ENCODE measurements around the gene EEF1AKMT3. TPM values are rescaled to one million over a fixed set of nuclear protein-coding genes. Genes with fewer than 3 reads are reported as not detected.

EEF1AKMT3 gene
- total and polyA plus RNA-seq, 4 donors: 1.5 to 6.4 (median 2.1) TPM

DNA sequence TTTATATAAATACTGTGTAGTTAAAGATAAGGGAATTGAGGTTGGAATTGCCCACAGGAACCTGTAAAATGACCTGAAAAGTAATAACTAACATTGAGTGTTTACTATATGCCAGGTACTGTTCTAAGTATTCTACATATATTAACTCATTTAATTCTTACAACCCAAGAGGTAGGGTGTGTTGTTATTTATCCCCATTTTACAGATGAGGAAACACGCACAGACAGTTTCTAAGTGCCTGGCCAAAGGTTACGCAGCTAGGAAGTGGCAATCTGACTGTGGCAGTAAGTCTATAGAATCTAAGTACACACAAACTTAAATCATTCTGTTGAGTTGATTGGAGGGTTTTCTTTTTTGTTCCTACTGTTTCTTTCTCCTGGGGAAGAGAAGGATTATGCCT, 28.6 kb upstream of the EEF1AKMT3 start:
- peaks cover 0 to 4% (median 0%) of the 10 kb centered on the region in 4 donors for H3K27me3 ChIP-seq (ENCODE audit: control insufficient read depth in 4 of 4, insufficient read depth in 4 of 4, low read length in 3 of 4)
- H3K36me3 ChIP-seq (ENCODE audit: control insufficient read depth in 4 of 4, insufficient read depth in 3 of 4, low read depth in 1 of 4, low read length in 3 of 4): peaks cover 2 to 15% (median 8%) of the 10 kb centered on the region in 4 donors
- peaks cover 3 to 16% (median 6%) of the 10 kb centered on the region in 4 donors for H3K4me1 ChIP-seq (ENCODE audit: control insufficient read depth in 4 of 4, insufficient read depth in 4 of 4, low read length in 3 of 4)
- H3K4me3 ChIP-seq (ENCODE audit: low read depth in 1 of 3, low read length in 3 of 3): no peak overlapping the region
- TF ChIP-seq HNF4G (IDR thresholded peaks at IDR 0.05) (no peak), GABPA (IDR thresholded peaks at IDR 0.05 in 1 of 2, conservative IDR thresholded peaks at IDR 0.05 in 1 of 2) (no peak), HNF4A (conservative IDR thresholded peaks at IDR 0.05) (no peak), SP1 (IDR thresholded peaks at IDR 0.05) (no peak), NR2F2 (IDR thresholded peaks at IDR 0.05) (no peak), RXRA (IDR thresholded peaks at IDR 0.05) (no peak), EGR1 (IDR thresholded peaks at IDR 0.05; ENCODE audit: low read depth in 2 of 2) (no peak), FOXA1 (IDR thresholded peaks at IDR 0.05) (no peak), FOXA2 (IDR thresholded peaks at IDR 0.05) (no peak), YY1 (IDR thresholded peaks at IDR 0.05) (no peak), TAF1 (conservative IDR thresholded peaks at IDR 0.05) (no peak), JUND (IDR thresholded peaks at IDR 0.05) (no peak), RAD21 (IDR thresholded peaks at IDR 0.05) (no peak)
- TF ChIP-seq, protein P1, sequence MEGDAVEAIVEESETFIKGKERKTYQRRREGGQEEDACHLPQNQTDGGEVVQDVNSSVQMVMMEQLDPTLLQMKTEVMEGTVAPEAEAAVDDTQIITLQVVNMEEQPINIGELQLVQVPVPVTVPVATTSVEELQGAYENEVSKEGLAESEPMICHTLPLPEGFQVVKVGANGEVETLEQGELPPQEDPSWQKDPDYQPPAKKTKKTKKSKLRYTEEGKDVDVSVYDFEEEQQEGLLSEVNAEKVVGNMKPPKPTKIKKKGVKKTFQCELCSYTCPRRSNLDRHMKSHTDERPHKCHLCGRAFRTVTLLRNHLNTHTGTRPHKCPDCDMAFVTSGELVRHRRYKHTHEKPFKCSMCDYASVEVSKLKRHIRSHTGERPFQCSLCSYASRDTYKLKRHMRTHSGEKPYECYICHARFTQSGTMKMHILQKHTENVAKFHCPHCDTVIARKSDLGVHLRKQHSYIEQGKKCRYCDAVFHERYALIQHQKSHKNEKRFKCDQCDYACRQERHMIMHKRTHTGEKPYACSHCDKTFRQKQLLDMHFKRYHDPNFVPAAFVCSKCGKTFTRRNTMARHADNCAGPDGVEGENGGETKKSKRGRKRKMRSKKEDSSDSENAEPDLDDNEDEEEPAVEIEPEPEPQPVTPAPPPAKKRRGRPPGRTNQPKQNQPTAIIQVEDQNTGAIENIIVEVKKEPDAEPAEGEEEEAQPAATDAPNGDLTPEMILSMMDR (IDR thresholded peaks at IDR 0.05; ENCODE audit: low read depth, low read length, missing input control): no peak
- TF ChIP-seq, protein P2, sequence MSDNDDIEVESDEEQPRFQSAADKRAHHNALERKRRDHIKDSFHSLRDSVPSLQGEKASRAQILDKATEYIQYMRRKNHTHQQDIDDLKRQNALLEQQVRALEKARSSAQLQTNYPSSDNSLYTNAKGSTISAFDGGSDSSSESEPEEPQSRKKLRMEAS (IDR thresholded peaks at IDR 0.05): no peak
- TF ChIP-seq, protein P3, sequence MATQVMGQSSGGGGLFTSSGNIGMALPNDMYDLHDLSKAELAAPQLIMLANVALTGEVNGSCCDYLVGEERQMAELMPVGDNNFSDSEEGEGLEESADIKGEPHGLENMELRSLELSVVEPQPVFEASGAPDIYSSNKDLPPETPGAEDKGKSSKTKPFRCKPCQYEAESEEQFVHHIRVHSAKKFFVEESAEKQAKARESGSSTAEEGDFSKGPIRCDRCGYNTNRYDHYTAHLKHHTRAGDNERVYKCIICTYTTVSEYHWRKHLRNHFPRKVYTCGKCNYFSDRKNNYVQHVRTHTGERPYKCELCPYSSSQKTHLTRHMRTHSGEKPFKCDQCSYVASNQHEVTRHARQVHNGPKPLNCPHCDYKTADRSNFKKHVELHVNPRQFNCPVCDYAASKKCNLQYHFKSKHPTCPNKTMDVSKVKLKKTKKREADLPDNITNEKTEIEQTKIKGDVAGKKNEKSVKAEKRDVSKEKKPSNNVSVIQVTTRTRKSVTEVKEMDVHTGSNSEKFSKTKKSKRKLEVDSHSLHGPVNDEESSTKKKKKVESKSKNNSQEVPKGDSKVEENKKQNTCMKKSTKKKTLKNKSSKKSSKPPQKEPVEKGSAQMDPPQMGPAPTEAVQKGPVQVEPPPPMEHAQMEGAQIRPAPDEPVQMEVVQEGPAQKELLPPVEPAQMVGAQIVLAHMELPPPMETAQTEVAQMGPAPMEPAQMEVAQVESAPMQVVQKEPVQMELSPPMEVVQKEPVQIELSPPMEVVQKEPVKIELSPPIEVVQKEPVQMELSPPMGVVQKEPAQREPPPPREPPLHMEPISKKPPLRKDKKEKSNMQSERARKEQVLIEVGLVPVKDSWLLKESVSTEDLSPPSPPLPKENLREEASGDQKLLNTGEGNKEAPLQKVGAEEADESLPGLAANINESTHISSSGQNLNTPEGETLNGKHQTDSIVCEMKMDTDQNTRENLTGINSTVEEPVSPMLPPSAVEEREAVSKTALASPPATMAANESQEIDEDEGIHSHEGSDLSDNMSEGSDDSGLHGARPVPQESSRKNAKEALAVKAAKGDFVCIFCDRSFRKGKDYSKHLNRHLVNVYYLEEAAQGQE (IDR thresholded peaks at IDR 0.05): no peak
- TF ChIP-seq, protein P4, sequence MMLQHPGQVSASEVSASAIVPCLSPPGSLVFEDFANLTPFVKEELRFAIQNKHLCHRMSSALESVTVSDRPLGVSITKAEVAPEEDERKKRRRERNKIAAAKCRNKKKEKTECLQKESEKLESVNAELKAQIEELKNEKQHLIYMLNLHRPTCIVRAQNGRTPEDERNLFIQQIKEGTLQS (IDR thresholded peaks at IDR 0.05): no peak
- TF ChIP-seq, protein P5, sequence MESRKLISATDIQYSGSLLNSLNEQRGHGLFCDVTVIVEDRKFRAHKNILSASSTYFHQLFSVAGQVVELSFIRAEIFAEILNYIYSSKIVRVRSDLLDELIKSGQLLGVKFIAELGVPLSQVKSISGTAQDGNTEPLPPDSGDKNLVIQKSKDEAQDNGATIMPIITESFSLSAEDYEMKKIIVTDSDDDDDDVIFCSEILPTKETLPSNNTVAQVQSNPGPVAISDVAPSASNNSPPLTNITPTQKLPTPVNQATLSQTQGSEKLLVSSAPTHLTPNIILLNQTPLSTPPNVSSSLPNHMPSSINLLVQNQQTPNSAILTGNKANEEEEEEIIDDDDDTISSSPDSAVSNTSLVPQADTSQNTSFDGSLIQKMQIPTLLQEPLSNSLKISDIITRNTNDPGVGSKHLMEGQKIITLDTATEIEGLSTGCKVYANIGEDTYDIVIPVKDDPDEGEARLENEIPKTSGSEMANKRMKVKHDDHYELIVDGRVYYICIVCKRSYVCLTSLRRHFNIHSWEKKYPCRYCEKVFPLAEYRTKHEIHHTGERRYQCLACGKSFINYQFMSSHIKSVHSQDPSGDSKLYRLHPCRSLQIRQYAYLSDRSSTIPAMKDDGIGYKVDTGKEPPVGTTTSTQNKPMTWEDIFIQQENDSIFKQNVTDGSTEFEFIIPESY (IDR thresholded peaks at IDR 0.05): no peak
- no peak overlapping the region for H3K9ac ChIP-seq (ENCODE audit: low read depth in 1 of 2, low read length in 2 of 2)
- WGBS: 87% methylated on average over 2 of the region's 2 CpGs
- no peak overlapping the region for H3K27ac ChIP-seq (ENCODE audit: low read depth in 1 of 2, low read length in 2 of 2)
- no peak for DNase-seq (ENCODE audit: low spot score)
- H3K9me3 ChIP-seq (ENCODE audit: control insufficient read depth in 4 of 4, low read length in 3 of 4): no peaks in the 10 kb centered on the region

Measured in liver (tissue), 9 donors.